HG02623 (cell line): Measurements from ENCODE around the gene ARHGEF6.

Experiments used
- ATAC-seq: cut with Tn5 transposase; IDR thresholded peaks from one replicate; pipeline ENCODE4 v1.9.1; 2021; ENCODE audit warnings: moderate library complexity; ENCODE audit not compliant: unreplicated experiment

Gene ARHGEF6

DNA sequence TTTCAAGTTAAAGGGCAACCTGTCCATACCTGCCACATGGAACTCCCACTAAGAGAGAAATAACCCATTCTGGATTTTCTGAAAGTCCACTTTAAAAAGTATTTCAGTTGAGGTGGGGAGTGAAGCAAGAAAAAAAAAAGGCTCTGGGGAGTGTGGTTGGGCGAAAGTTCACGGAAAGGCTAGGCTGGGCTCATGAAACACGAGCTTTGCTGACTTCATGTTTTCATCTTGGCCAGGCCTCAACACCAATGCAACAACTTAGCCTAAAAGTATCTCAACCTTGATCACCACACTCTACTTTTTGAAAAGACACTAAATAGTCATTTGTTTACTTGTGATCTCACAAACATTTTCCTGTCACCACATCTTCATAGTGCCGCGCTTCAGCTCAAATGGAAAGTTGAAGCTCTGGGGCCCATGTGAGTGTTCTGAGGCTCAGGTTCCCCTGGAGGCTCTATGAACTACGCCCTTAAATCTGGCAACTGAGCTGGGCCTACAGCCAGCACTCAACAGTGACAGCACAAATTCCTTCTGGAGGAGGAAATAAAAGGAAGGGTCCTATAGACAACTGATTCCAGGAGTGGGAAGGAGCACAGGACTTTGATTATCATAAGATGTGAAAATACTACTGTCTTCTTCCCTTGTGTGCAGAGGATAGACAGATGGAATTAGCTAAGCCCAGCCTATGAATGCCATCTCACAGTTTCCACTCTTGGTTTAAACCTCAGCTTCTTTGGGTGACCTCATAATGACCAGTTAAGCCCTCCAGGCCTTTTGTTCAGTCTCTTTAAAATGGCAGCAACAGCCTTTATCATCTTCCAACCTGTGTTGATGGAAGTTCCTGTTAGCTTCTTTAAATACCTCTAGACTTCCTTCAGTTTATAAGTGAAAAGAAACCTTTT is 127.7 kb downstream of the ARHGEF6 start:
- no peak for ATAC-seq

DNA sequence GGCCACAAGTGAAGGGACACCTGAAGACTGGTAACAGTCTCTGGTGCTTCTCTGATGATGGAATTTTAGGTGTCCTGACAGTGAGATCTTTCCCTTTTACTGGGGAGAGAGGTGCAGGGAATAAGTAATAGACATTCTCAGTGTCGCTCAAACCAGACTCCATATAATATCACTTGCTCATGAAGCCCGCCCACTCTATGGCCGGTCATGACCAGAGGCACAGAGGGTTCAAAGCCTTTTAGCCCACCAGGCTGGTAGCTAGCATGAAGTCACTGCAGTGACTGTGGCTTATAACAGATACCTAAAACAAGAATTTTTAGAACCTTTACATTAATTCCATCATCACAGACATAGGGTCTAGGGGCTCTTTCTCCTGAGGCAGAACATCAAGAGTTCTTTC is 129.9 kb downstream of the ARHGEF6 start:
- ATAC-seq: no peak

DNA sequence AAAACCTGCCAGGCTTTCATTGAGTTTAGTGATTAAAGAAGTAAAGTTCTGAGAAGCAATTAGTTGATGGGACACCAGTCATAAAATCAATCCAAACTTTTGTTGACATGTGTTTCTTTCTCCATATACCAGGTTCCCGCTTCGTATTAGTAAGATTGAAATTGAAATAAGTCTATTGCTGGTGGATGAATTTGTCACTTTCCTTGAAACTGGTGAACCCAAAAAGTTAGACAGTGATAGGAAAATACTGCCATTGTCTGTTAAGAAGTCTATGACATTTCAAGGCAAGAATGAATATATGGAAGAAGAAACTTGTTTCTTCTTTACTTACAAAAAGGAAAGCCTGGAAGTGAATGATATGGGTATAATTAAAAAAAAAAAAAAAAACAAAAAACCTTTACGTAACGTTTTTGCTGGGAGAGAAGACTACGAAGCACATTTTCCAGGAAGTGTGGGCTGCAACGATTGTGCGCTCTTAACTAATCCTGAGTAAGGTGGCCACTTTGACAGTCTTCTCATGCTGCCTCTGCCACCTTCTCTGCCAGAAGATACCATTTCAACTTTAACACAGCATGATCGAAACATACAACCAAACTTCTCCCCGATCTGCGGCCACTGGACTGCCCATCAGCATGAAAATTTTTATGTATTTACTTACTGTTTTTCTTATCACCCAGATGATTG is 132.9 kb downstream of the ARHGEF6 start, which contains the start of gene CD40LG:
CD40LG (plus strand) TSS at position 482 of the 684 bp plus-strand sequence; CDS start at position 573, 91 bp downstream.
- no peak for ATAC-seq

DNA sequence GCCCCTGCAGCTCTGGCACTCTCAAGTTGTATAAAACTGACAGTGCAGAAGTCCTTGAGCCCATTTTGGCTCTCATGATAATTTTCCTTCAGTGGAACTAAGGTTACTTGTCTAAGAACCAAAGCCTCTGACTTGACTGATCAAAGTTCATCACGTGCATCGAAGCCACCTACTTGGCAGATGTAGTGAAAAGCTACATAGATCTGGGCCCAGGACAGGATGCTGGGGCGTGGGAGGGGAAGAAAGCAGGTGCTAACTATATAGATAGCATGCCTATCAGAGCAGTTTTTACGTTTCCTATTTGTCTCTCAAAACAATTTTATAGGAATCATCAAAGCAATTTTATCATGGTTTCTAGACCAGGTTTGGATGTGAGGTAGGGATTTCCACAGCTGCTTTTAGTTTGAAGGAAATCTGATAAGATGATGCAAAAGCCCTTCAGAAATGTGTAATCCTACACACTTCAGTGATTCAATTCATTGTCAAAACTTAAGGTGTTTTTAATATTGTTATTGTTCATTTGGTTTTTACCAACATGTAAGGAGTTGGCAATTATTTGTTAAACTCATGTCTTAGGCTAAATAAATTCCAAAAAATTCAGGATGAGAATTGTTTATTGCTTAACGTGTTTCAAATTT is 134.0 kb downstream of the ARHGEF6 start:
- ATAC-seq: no peak

DNA sequence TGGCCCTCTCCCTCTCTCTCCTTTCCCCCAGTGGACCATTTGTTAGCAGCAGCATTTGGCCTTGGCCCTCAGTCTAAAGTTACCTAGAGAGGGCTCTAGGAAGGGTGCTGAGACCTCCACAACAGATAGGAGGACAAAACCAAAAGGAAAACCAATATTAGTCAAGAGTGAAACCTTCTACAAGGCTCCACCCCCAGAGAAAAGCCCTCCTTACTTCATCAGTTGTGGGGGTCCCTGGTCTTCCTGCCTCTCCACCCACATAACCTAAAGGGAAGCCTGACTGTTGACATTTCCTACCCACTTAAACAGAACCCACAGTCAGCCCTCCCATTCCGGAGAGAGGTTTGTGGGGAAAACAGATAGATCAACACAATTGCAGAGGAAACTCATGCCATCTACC is 137.5 kb downstream of the ARHGEF6 start:
- no peak for ATAC-seq

DNA sequence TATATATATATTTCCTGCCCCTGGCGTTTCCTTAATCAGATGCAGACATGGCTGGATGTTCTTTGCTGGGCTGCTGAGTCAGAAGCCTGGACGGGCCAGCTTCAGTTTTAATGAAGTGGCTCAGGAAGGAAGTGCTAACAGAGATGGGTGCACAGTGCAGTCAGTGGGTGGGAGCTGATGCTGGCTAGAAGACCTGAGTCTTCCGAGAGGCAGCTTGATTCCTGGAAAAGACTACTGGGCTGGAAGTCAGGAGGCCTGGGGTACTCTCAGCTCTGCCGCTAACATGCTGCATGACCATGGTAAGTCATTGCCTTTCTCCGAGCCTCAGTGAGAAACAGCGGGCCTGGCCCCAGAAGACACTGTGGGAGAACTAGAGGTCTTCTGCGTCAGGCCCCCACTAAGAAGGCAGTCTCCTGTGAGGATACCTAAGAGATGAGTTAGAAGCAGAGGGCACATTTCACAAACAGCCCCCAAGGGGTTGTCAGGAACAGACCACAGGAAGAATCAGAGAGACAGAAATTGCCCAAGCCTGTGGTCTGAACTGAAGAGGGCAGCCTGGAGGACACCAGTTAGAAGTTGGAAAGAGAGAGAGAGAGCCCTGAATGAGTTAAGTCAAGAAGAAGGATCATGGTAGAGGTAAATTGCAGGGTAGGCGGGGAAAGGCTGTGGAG is 141.1 kb downstream of the ARHGEF6 start:
- ATAC-seq: no peak

DNA sequence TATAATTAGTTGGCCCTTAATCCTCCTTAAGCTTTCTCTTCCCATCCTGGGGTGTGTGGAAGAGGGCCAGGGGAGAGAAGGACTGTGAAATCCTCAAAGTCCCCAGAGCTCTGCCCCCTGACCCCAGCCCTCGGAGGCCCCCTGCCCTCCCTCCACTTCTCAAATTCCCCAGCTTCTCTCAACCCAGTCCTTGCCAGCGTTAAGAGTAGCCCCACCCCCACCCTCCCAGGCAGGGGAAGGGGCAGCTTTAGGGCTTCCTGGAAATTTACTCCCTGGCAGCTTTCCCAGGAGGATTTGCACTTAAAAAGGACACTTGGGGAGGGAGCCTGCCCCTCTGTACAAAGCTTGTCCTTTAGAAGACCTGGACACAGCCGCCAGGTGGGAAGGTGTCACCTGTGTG is 144.6 kb downstream of the ARHGEF6 start:
- no peak for ATAC-seq

DNA sequence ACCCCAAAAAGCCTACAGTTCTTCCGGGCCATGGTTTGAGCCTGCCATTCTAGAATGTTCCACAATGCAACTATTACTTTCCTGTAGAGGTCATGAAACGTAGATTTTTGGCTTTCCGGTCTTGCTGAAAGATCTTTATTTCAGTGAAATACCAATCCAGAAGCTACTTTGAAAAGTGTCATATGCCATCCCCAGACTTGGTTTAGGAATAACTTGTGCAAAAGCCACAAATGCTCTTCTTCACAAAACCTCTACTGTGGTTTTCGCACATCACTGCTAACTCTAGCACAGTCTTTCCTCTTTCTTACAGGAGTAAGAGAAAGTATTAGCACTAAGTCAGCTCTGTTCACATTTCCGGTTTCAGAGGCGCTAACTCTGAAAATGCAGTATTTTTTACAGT is 145.5 kb downstream of the ARHGEF6 start:
- ATAC-seq: peak; percentile 57

DNA sequence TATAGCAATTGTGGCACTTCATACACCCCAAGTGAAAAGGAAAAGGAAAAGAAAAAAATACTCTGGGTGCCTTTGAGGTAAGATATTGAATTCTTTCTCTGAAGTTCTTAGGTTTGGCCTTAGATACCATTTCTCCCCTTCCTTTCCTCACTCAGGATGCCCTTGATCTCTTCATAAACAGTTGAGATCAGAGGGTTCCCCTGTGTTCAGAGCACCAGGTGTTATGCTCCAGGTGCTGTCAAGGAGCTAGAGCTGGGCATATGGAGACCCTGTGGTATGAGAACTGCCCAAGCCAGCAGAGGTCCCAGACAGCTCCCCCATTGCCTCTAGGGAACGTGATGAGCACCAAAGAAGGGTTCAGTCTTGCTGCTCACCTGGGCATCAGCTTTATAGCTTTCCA is 149.9 kb downstream of the ARHGEF6 start:
- no peak for ATAC-seq

DNA sequence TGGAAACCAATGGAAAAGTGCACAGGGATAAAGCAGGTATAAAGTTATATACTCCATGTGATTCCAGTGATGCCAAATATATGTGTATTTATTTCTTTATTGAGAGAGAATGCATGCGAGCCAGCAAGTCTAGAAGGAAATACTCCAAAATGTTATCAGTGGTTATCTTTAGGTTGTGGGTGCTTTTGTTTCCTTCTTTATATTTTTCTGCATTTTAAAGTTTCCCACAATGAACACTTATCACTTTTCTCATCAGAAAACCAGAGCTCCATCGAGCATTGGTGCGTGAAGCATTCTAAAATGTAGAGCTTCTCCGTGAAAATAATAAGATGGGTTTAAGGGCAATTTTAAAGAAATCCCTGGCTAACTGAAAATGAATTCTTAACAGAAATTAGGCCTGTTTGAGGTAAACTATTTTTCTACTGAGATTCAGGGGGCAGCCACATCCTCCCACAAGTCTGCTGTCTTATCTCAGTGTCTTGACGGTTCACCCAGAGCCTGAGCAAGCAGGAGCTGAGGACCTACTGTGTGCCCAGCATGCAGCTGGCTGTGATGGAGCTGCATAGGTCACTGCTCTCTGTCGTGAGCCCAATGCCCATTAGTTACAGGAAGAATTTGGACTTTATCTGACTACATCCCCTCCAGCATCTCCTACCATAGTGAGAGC is 151.5 kb downstream of the ARHGEF6 start:
- ATAC-seq: no peak

DNA sequence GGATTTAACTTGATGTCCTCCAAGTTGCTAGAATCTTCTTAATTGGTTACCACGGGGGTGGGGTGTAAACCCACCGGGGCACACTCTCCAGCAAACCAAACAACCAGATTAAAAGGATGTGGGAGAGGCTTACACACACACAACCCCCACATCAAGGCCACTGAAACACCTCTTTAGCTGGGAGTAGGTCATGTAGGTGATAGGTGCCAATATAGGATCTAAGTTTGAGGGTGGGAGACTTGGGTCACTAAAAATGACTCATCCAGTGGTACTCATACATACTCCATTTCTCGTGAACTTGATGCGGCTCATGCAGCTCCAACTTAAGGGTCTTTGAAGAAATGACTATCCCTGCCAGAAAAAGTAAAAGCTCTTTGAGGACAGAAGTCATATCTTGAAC is 153.3 kb downstream of the ARHGEF6 start:
- no peak for ATAC-seq

DNA sequence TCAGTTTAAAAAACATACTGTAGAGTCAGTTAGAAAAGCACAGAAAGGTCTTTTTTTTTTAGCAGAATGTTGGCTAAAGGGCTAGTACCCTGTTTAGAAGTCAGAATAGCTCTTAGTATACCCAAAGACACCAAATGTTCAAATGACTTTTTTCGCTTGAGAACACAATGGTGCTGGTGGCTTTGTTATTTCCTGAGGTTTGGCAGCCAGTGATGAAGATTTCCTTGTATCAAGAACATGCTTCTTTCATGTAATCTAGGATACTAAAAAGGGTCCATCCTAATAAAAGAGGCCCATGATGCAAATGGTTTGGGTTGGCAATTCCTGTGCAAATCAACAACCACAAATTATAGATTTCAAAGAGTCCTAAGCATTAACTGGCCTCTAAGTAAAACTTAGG is 153.8 kb downstream of the ARHGEF6 start:
- ATAC-seq: no peak

DNA sequence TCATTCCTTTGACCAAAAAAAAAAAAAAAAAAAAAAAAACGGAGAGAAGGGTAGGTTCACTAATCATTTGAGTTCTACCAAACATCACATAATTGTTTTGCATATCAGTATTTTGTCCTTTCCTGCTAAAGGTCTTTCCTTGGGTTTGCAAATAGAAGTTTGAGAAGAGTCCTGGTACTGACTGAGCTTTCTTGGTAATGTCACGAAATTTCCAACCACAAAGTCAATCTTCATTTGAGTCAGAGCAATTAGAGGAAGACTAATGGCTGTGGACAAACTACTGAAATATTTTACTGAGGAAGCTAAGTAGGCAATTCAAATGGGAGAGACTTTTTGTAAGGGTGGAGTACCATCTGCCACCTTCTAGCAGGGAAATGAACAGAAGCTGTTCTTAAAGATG is 154.5 kb downstream of the ARHGEF6 start:
- no peak for ATAC-seq

DNA sequence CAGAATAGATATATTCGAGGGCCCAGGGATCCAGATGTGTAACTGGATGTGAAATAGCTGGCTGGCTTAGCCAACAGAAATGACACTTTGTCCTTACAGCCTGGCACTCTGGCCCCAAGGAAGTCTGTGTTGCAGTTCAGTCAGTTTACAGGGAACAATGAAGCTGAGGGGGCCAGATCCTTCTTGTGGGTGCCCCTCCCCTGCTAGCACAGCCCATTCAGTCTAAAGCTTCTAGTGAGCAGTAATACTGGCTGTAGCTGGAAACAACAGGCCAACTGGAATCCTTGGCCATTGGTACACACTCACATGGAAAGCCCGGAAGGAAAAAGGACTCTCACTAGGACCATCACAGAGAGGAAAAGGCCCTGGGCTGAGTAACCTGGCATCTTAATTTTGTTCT is 155.5 kb downstream of the ARHGEF6 start:
- no peak for ATAC-seq

DNA sequence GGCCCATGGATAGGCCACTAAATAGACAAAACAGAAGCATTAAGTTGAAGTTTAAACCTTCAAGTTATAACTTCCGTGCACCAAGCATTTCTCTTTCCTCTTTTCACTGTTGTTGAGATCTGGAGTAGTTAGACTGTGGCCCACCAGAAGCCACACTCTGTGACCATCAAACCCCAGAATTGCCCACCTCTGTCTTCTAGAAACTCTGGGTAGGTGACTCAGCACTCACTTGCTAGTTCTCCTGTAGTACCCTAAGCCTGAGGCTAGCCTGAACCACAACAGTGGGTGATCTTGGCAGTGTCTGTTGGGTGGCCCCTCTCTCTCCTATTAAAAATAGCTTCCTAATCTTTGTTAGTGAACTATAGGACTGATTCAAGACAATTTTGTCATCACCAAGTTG is 157.3 kb downstream of the ARHGEF6 start:
- ATAC-seq: no peak

DNA sequence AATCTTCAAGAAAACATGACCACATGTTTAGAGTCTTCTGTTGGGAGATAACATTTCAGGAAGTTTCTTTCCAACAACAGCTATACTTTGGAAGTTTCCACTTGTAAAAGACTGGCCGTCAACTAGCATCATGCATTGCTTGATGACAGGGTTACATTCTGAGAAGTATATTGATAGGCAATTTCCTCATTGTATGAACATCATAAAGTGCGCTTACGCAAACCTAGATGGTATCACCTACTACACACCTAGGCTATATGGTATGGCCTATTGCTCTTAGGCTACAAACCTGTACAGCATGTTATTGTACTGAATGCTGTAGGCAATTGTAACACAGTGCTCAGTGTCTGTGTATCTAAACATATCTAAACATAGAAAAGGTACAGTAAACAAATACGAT is 158.2 kb downstream of the ARHGEF6 start:
- ATAC-seq: no peak

DNA sequence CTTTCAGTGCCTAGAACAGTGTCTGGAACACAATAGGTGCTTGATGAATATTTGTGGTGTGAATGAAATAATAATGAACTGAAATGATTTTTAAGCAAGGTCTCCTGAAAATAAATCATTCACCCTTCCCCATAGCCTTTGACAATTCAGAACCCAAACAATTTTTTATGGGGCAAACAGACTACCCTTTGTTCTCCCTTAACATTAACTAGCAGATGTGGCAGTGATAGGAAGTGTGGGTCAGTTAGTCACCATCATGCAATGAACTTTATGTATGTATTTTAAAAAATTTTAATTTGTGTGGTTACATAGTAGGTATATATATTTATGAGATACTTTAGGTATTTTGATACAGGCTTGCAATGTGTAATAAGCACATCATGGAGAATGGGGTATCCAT is 160.0 kb downstream of the ARHGEF6 start:
- no peak for ATAC-seq

DNA sequence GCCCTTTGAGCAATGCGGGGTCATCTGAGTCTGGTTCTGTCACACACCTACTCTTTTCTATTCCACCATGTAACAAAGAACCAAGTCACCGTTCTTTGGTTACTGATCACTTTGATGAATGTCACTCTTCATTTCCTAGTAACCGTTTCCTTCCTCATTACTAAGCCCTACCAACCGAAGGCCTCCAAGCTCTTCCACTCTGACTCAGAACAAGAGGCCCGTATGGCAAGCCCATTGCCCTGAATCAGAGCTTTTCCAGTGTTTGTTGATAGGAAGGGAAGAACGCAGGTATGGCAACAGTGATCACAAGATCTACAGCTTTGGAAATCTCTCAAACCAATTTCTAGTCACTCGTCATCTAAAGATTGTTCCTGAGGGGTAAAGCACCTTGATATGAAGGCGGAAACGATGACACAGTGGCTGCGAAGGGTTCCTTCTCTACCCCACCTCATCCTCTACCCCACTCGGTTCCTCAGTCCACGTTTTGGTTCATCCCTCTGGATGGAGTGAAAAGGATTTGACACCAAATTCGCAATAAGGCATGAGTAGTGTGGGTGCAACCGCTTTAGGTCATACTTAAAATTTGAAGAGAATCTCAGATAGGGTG is 160.7 kb downstream of the ARHGEF6 start:
- ATAC-seq: no peak

DNA sequence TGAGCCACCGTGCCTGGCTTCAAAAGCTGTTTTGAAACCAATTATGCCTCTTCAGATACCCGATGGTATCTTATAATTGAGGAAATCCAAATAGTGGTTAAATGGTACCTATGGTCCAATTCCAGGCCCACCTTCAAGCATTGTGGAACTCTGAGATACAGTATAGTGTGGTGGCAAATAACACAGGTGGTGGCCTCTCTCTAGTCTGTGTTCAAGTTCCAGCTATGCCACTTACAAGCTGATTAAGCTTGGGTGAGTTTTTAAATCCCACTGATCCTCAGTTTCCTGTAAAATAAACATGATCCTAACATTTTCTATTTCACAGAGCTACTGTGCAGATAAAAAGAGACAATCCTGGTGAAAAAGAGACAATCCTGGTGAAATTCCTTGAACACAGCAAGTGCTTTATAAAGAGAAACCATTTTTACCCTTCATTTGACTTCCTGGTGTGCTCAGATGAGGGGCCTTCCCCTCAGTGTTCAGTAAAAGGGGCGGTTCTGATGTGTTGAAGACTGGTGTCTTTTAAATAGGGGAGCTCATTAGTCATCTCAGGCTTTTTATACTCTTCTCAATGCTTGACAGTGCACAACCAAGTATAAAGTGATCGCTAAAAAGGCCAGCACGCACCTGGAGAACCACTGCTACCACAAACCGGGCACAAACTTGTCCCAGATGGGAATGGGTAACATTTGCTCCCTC is 163.6 kb downstream of the ARHGEF6 start:
- ATAC-seq: peak; percentile 77
